Activated CD8-positive, alpha-beta T cell treated with anti-CD3 and anti-CD28 coated beads, Interleukin-2, amount 10 ng/mL, durations not matched to agents 7 days and 5 days (primary cell): ENCODE results near the gene SNAPC3. TPM values are rescaled to one million over a fixed set of nuclear protein-coding genes. Genes with fewer than 3 reads are reported as not detected.
A peak's percentile ranks its signal among the peaks of the same experiment; 100 is the strongest.
"Not testable (repeated sequence)": the region's sequence is repeated elsewhere in the genome, so short reads cannot be mapped to it uniquely, and the experiment has no call there.

Experiments used
- ATAC-seq: fragments of 150-1000 bp; cut with Tn5 transposase; one replicate; pipeline ENCODE4 v1.10.0; 2021; ENCODE audit warnings: moderate library complexity
- CTCF ChIA-PET: fragments of 350-600 bp; sonication (Branson Sonifier 250); formaldehyde crosslinking; loops from one replicate; lab custom pipeline; 2021; ENCODE audit warnings: antibody characterized with exemption; lab: Charles Lee
- POLR2A ChIA-PET: fragments of 350-600 bp; sonication (Branson Sonifier 250); formaldehyde crosslinking; loops from one replicate; lab custom pipeline; 2021; ENCODE audit warnings: antibody characterized with exemption; lab: Charles Lee
- DNase-seq: peaks from one replicate; pipeline ENCODE4 v3.0.0-alpha.2; 2020
- H3K27ac Mint-ChIP-seq: one replicate; pipeline ENCODE4 v1.8.0; 2021; ENCODE audit warnings: mild to moderate bottlenecking, mixed read lengths
- H3K27me3 Mint-ChIP-seq: one replicate; pipeline ENCODE4 v1.8.0; 2021; ENCODE audit warnings: low read depth, mixed read lengths
- H3K36me3 Mint-ChIP-seq: one replicate; pipeline ENCODE4 v1.8.0; 2021; ENCODE audit warnings: low read depth, mixed read lengths
- H3K4me1 Mint-ChIP-seq: one replicate; pipeline ENCODE4 v1.8.0; 2021; ENCODE audit warnings: low read depth, mixed read lengths
- H3K4me3 Mint-ChIP-seq: one replicate; pipeline ENCODE4 v1.8.0; 2021; ENCODE audit warnings: mild to moderate bottlenecking, mixed read lengths
- H3K9me3 Mint-ChIP-seq: one replicate; pipeline ENCODE4 v1.8.0; 2022; ENCODE audit warnings: mixed read lengths; ENCODE audit not compliant: insufficient read depth
- total RNA-seq, 2 experiments: library from RNA; stranded (reverse); gene quantifications; one replicate each; pipeline ENCODE4 v1.2.3, GENCODE V29; 2021

Gene SNAPC3
- total RNA-seq, 2 experiments from 2014 or later, result 21.7 to 22.6 TPM

- DNase-seq (peak; percentile 37), ATAC-seq (peak; percentile 9)
- peaks cover 33% of the 10 kb centered on the region for H3K4me1 Mint-ChIP-seq
- H3K4me3 Mint-ChIP-seq, result peak overlapping the region; percentile 93
- ChIA-PET CTCF (interaction anchor here (0.8 to 1.9 kb wide), 8 partner anchors 9 to 192 kb away, joined by 3 to 11 read pairs (median 3); partner anchors contain the start of genes PSIP1 and TTC39B), POLR2A (interaction anchor here (0.6 to 2.4 kb wide), 5 partner anchors 88 to 131 kb away, joined by 3 to 9 read pairs (median 6); partner anchors contain the start of gene PSIP1)
- peak overlapping the region; percentile 86 for H3K27ac Mint-ChIP-seq
- H3K27me3 Mint-ChIP-seq, result peaks cover 24% of the 10 kb centered on the region
- H3K9me3 Mint-ChIP-seq, result no peaks in the 10 kb centered on the region
- peaks cover 31% of the 10 kb centered on the region for H3K36me3 Mint-ChIP-seq
Measured at GRCh38 chr9:15423231-15423985, 732 bp downstream of the SNAPC3 start.

GRCh38 chr9:15426019-15426418 is 3.3 kb downstream of the SNAPC3 start:
- no peaks in the 10 kb centered on the region for H3K9me3 Mint-ChIP-seq

GRCh38 chr9:15427702-15428101 is 5.0 kb downstream of the SNAPC3 start:
- H3K27ac Mint-ChIP-seq, H3K9me3 Mint-ChIP-seq, H3K27me3 Mint-ChIP-seq, ATAC-seq, DNase-seq, CTCF ChIA-PET, H3K4me3 Mint-ChIP-seq: not testable (repeated sequence)
- H3K36me3 Mint-ChIP-seq, result peaks cover 45% of the 10 kb centered on the region
- POLR2A ChIA-PET, result interaction anchor here (1.2 kb wide), 1 partner anchor 117 kb away, joined by 3 read pairs; no protein-coding TSS in a partner anchor
- peaks cover 31% of the 10 kb centered on the region for H3K4me1 Mint-ChIP-seq

More at GRCh38 chr9:15426019-15426418, 3.3 kb downstream of the SNAPC3 start:
- Mint-ChIP-seq H3K36me3 (peaks cover 40% of the 10 kb centered on the region), H3K27me3 (peaks cover 11% of the 10 kb centered on the region), H3K27ac (no peak overlapping the region), H3K4me1 (peaks cover 36% of the 10 kb centered on the region), H3K4me3 (no peak overlapping the region)
- no peak for DNase-seq
- POLR2A ChIA-PET, result no interaction called here
- CTCF ChIA-PET, result no interaction called here
- ATAC-seq, result no peak

- ATAC-seq (no peak), DNase-seq (no peak)
- Mint-ChIP-seq H3K4me3 (no peak overlapping the region), H3K27me3 (no peaks in the 10 kb centered on the region), H3K27ac (peak overlapping the region; percentile 18), H3K36me3 (peaks cover 47% of the 10 kb centered on the region), H3K4me1 (peaks cover 14% of the 10 kb centered on the region), H3K9me3 (no peaks in the 10 kb centered on the region)
- CTCF ChIA-PET, result no interaction called here
- POLR2A ChIA-PET, result no interaction called here
Measured at GRCh38 chr9:15430920-15431844, 8.5 kb downstream of the SNAPC3 start.

GRCh38 chr9:15433191-15433590 is 10.5 kb downstream of the SNAPC3 start:
- no peak for ATAC-seq
- POLR2A ChIA-PET, result interaction anchor here (0.6 kb wide), 1 partner anchor 162 kb away, joined by 3 read pairs; no protein-coding TSS in a partner anchor
- CTCF ChIA-PET, result interaction anchor here (0.6 to 1.2 kb wide), 2 partner anchors 10 to 17 kb away, joined by 3 to 4 read pairs; no protein-coding TSS in a partner anchor
- no peaks in the 10 kb centered on the region for H3K9me3 Mint-ChIP-seq
- H3K27ac Mint-ChIP-seq, result no peak overlapping the region
- no peaks in the 10 kb centered on the region for H3K27me3 Mint-ChIP-seq
- peaks cover 11% of the 10 kb centered on the region for H3K4me1 Mint-ChIP-seq
- peaks cover 51% of the 10 kb centered on the region for H3K36me3 Mint-ChIP-seq
- no peak overlapping the region for H3K4me3 Mint-ChIP-seq
- DNase-seq, result no peak

GRCh38 chr9:15433661-15434060 is 11.0 kb downstream of the SNAPC3 start:
- DNase-seq (no peak), ATAC-seq (no peak)
- POLR2A ChIA-PET, result no interaction called here
- peaks cover 53% of the 10 kb centered on the region for H3K36me3 Mint-ChIP-seq
- CTCF ChIA-PET, result no interaction called here
- peaks cover 13% of the 10 kb centered on the region for H3K4me1 Mint-ChIP-seq
- no peak overlapping the region for H3K27ac Mint-ChIP-seq
- H3K4me3 Mint-ChIP-seq, result no peak overlapping the region
- H3K9me3 Mint-ChIP-seq, result no peaks in the 10 kb centered on the region
- H3K27me3 Mint-ChIP-seq, result no peaks in the 10 kb centered on the region

GRCh38 chr9:15438891-15439290 is 16.2 kb downstream of the SNAPC3 start:
- peaks cover 73% of the 10 kb centered on the region for H3K36me3 Mint-ChIP-seq

GRCh38 chr9:15441841-15442240 is 19.2 kb downstream of the SNAPC3 start:
- POLR2A ChIA-PET, H3K27me3 Mint-ChIP-seq, H3K9me3 Mint-ChIP-seq, H3K4me1 Mint-ChIP-seq, CTCF ChIA-PET, ATAC-seq, DNase-seq, H3K27ac Mint-ChIP-seq, H3K4me3 Mint-ChIP-seq: not testable (repeated sequence)
- peaks cover 77% of the 10 kb centered on the region for H3K36me3 Mint-ChIP-seq

More at GRCh38 chr9:15438891-15439290, 16.2 kb downstream of the SNAPC3 start:
- no peaks in the 10 kb centered on the region for H3K27me3 Mint-ChIP-seq
- H3K9me3 Mint-ChIP-seq, result peaks cover 6% of the 10 kb centered on the region
- ATAC-seq, result no peak
- peaks cover 6% of the 10 kb centered on the region for H3K4me1 Mint-ChIP-seq
- CTCF ChIA-PET, result no interaction called here
- POLR2A ChIA-PET, result no interaction called here
- DNase-seq, result no peak
- H3K27ac Mint-ChIP-seq, result no peak overlapping the region
- no peak overlapping the region for H3K4me3 Mint-ChIP-seq

GRCh38 chr9:15442264-15442663 is 19.6 kb downstream of the SNAPC3 start:
- H3K27ac Mint-ChIP-seq, H3K4me1 Mint-ChIP-seq, ATAC-seq, POLR2A ChIA-PET, DNase-seq, H3K9me3 Mint-ChIP-seq, H3K4me3 Mint-ChIP-seq, CTCF ChIA-PET, H3K27me3 Mint-ChIP-seq: not testable (repeated sequence)
- H3K36me3 Mint-ChIP-seq, result peaks cover 80% of the 10 kb centered on the region

GRCh38 chr9:15444141-15444540 is 21.5 kb downstream of the SNAPC3 start:
- Mint-ChIP-seq H3K27ac (no peak overlapping the region), H3K4me3 (no peak overlapping the region), H3K9me3 (peaks cover 6% of the 10 kb centered on the region), H3K4me1 (no peaks in the 10 kb centered on the region), H3K36me3 (peaks cover 76% of the 10 kb centered on the region), H3K27me3 (no peaks in the 10 kb centered on the region)
- ChIA-PET CTCF (interaction anchor here (0.8 to 1.3 kb wide), 2 partner anchors 14 to 89 kb away, joined by 3 to 4 read pairs; no protein-coding TSS in a partner anchor), POLR2A (no interaction called here)
- no peak for DNase-seq
- ATAC-seq, result no peak

- Mint-ChIP-seq H3K4me1 (no peaks in the 10 kb centered on the region), H3K36me3 (peaks cover 44% of the 10 kb centered on the region), H3K27me3 (no peaks in the 10 kb centered on the region), H3K4me3 (no peak overlapping the region), H3K27ac (no peak overlapping the region), H3K9me3 (no peaks in the 10 kb centered on the region)
- CTCF ChIA-PET, result no interaction called here
- ATAC-seq, result no peak
- DNase-seq, result no peak
- POLR2A ChIA-PET, result interaction anchor here (0.6 kb wide), 1 partner anchor 64 kb away, joined by 4 read pairs; no protein-coding TSS in a partner anchor
Measured at GRCh38 chr9:15453956-15454355, 31.3 kb downstream of the SNAPC3 start.
